NCI-H187 (cell line): ENCODE data around the gene MEF2C.

ENCODE experiments used
- DNase-seq, 2 experiments: peaks; one replicate each; lab custom pipeline; 2025; lab: John Stamatoyannopoulos, UW

The MEF2C gene

GRCh38 chr5:88888291-88888690 lies 5.3 kb upstream of the MEF2C start:
- no peak for DNase-seq

- DNase-seq, result no peak
Observed at GRCh38 chr5:88887342-88887741, 4.4 kb upstream of the MEF2C start.

DNA sequence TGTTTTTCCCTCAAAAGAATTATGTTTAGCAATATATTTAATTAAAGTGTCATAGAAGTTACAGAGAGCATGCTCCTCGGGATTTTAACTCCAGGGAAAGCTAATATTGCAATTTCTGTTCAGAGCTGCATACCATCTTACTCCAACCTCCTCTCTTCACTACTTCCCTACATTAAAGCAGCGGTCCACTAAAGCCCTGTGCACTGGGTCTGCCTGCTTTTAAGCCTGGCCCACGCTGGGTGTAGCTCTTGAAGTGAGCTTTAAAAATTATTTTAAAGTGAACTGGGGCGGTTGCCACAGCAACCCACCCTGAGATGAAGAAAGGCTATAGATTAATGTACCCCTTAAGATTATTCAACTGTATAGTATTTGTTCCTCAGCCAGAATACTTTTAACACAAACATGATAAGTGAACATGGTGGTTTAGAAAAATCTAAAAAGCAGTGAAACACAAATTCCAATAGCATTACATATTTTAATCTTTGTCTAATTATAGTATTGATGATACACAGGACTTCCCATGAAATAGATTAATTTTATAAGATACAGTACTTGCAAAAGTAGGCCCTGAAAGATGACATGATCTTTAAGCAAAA lies 3.9 kb upstream of the MEF2C start:
- DNase-seq, result no peak

DNA sequence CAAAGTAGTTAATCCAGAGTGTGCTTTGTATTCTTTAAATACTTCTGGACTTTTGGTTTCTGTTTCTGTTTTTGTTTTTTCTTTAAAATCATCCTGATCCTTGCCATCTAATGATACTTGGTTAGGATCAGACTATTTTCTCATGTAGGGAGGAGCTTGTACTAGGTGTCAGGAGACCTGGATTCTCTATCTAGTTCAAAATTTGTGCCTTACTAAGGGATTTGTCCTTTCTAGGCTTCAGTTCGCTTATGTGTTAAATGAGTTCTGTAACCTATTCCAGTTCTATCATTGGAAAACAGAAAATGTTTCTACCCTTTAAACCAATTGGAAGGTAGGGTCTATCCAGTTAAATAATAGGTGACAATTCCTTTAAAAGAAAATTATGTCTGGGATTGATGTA lies 3.3 kb upstream of the MEF2C start:
- no peak for DNase-seq

DNA sequence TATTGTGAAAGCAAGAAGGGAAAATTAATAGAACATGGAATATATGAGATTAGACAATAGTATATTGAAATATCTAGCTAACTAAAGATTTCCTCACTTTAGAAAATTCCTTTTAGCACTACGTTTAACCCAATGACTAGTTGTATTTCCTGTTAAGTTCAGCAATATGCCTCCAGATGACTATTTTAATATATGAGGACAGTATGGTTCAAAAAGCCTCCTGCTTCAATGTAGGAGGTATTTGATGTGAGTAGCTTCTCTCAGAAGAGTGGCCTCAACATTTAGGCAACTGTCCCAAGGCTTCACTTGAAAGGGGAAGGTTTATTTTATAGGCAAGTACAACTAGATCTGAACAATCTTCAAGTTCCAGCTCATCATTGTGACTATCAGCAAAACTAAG lies 2.0 kb upstream of the MEF2C start:
- DNase-seq, result no peak

DNA sequence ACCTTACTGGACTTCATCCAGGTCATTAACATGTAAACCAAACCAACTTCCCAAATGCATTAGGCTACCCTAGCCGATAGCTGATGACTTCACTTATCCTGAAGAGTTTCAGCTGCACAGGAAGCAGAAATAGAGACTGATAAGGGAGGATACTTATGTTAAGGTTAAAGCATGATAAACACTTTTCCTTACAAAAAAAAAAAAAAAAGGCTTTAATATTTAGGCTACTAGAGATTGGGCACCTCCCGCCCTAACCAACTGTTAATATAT lies 1.6 kb upstream of the MEF2C start:
- DNase-seq, result no peak

DNA sequence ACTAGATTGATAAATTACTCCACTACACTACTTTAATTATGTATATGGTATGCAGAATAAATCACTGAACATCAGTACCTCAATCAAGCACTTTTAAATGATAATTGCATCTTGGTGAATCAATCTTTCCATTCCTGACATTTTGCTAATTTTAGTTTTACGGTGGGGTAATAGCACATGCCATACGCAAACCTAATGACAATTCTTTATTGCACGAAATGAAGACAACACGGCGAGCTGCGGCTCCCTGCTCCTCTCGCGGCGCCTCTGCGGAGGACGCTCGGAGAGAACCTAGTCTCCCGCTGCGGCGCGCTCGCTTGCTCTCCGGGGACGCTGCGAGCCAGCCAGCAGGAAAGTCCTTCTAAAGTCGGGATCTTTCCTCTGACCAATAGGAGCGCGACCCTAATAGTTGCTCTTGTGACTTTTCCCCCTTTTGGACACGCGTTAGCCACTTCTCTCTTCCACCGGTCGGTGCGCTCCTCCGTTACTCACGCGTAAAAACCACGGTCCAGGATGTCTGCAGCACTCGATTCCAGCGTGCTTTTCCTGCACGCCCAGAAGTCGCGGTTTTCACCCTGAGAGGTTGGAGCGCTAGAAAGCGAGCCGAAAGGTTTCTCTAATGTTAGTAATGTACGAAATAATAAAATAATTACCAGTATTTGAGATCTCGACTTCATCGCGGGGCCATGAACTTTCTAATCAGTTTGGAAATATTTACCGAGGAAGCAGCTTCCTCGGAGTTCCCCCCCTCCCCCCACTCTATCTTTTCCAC lies 1.0 kb upstream of the MEF2C start:
- DNase-seq, result peak; percentile 36 to 61

DNA sequence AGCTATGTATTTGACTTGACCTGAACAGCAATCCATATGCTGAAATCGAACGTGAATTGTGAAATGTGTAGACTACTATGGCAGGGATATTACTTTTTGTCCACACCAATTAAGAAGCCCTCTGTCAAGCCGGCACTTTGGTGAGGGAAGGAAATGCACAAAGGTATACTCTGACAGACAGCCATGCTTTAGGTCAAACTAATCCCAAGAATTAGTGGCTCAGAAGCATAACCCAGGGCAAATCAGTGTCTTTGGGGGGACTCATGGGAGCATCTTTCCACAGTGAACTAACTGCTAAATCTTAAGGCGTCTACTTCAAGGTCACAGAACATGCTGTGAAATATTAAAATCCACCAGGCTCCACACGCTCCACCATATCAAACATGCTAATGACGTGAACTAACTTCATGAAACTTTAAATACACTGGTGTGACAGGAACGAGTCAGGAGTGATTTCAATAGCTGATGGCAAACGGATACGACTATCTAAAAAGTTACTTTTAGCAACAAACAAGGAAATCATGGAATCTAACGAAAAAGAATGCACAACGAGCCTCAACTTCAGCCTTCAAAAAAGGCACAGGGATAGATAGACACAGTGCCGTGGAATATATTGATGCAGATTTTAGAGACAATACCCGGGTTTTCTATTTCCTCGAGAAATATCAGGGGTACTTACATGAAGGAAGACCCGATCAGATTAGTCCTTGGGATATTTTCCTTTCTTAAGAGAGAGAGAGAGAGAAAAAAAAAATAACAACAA lies 527 bp downstream of the MEF2C start:
- DNase-seq, result no peak

GRCh38 chr5:88881571-88881971 lies 1.4 kb downstream of the MEF2C start:
- no peak for DNase-seq

GRCh38 chr5:88880201-88880600 lies 2.8 kb downstream of the MEF2C start:
- no peak for DNase-seq

DNA sequence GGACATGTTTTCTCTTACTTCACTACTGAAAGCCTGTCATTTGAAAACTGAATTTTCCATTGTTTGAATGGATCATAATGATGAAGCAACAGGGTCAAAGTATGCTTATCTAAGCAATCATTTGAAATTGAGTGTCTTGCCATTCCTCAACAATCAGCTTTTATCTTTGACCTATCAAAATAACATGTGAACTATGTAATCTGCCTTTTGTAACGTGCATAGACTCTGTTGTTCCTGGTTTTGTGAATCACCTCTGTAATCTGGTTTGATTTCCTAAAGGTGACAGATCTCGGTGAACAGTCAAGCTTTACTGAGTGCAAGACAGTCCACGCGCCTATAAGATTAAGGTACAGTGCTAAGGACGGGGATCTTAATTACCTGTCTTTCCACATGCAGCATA lies 3.3 kb downstream of the MEF2C start:
- no peak for DNase-seq

DNA sequence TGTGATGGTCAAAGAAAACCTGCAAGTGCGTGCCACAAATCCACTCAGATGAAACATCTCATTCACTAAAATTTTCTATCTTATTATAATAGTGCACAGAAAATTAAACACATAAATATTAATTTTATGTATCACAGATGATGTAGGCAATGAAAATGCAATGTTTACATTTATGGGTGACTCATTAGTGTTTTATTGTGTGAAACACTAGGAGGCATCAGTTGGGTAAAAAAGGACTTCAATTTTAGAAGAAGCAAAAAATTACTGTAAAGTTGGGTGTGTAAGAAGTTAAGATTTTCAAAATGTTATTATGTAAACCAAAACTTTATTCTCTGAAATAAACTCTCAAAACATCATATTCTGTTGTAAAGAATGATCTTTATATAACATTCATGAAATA lies 4.0 kb downstream of the MEF2C start:
- no peak for DNase-seq

GRCh38 chr5:88877826-88878225 lies 5.2 kb downstream of the MEF2C start:
- no peak for DNase-seq

DNA sequence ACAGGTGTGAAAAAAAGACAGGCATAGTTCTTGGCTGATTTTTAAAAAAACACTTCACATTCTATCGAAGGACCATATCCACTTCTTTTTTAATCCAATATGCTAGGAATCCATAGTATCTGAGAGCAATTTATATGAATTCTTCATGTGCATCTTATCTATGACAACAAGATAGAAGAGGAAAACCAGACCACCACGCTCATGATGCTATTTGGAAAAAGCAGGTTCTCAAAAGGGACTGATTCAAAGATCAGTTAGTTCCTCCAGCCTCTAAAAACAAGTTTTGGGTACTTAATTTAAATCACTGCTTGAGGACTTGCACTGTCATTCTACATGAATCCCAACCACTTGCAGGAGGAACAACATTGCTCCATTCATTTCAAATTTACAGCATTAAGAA lies 6.3 kb downstream of the MEF2C start:
- DNase-seq, result no peak

DNA sequence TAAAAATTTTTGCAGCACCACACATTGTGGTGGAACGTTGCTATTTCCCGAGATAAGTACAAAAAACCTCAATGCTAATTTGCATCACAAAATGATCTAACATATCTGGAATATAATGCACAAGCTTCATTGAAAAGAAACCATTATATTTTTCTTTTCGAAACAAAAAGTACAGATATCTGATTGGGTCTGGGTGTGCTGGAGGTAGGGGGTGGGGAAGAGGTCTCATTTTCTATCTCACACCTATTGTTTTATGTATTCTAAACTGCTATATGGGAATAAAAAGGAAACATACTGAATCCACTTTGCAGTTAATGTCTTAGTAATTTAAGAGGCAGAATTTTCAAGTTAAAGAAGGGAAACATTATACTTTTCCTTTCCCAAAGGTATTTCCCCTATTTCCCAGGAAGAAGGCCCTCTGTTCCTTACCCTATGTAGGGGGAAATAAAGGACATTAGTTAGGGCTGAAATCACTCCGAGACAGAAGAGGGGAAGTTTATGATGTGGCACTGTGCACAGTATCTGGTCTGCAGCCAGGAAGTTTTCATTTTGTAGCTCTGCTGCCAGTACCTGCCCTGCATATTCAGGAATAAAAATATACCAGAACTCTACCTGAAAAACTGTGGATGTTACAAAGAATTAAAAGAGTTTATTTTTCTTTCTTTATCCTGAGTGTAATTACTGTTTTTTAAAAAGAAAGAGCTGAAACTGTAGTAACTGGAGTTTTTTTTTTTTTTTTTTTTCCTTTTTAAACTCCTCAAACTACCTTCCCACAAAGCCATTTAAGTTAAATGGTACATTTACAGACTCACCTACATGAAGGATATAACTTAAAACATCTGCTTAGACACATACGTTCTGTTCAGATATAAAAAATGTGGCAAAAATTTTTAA lies 7.4 kb downstream of the MEF2C start:
- no peak for DNase-seq

GRCh38 chr5:88873447-88873846 lies 9.5 kb downstream of the MEF2C start:
- DNase-seq, result no peak

GRCh38 chr5:88872971-88873370 lies 10.0 kb downstream of the MEF2C start:
- DNase-seq, result no peak

DNA sequence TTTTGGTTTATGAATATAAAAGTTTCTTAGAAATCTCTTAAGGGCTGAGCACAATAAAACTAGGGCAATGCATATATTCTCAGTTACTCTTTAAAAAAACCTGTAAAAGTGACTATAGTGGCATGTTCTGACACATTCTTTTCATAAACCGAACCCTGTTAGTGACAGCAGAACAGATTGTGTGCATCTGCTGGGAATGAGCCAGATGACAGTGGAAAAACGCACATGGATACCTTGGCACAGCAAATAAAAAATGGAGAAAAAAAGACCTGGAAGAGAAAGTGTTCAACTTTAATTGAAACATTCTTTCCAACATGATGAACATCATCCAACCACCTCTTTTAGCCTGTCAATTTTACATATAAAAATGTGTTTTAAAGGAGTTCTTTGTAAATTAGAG lies 12.7 kb downstream of the MEF2C start:
- DNase-seq, result no peak

- DNase-seq, result no peak
Observed at GRCh38 chr5:88868468-88869068, 14.4 kb downstream of the MEF2C start.

- DNase-seq, result no peak
Observed at GRCh38 chr5:88867638-88868037, 15.3 kb downstream of the MEF2C start.

- no peak for DNase-seq
Observed at GRCh38 chr5:88863523-88863922, 19.5 kb downstream of the MEF2C start.

GRCh38 chr5:88862547-88863175 lies 20.3 kb downstream of the MEF2C start:
- no peak for DNase-seq
